Mammary epithelial cell (primary cell): ENCODE measurements around the gene C9orf50.

Experiments used
- CTCF ChIP-seq, 2 donors: IDR thresholded peaks in 1 of 2; conservative IDR thresholded peaks in 1 of 2; 2 replicates each; pipeline ENCODE4 v1.5.1; 2011 to 2012; ENCODE audit warnings: inconsistent platforms in 2 of 2, low read length in 2 of 2, mild to moderate bottlenecking in 2 of 2, control low read depth in 1 of 2, low read depth in 1 of 2; ENCODE audit not compliant: insufficient read depth in 1 of 2; ENCODE audit errors: extremely low read depth in 1 of 2
- EZH2 ChIP-seq: IDR thresholded peaks from 2 replicates; pipeline ENCODE4 v1.6.1; 2012; ENCODE audit warnings: low read length, inconsistent platforms, borderline replicate concordance

GRCh38 chr9:129629251-129629820 lies 8.4 kb upstream of the C9orf50 start:
- TF ChIP-seq CTCF (conservative IDR thresholded peaks at IDR 0.05 in 1 of 2, IDR thresholded peaks at IDR 0.05 in 1 of 2; ENCODE audit: extremely low read depth in 1 of 2, insufficient read depth in 1 of 2, low read depth in 1 of 2, low read length in 2 of 2) (no peak), EZH2 (no peak)
